CD4-positive, alpha-beta T cell treated with Interleukin-1 beta for 1 hour (primary cell): ENCODE results near the gene EHD4.

Experiments
- DNase-seq, 2 donors: peaks; one replicate each; pipeline ENCODE4 v3.0.0-alpha.2; 2020 to 2022

EHD4 gene

DNA sequence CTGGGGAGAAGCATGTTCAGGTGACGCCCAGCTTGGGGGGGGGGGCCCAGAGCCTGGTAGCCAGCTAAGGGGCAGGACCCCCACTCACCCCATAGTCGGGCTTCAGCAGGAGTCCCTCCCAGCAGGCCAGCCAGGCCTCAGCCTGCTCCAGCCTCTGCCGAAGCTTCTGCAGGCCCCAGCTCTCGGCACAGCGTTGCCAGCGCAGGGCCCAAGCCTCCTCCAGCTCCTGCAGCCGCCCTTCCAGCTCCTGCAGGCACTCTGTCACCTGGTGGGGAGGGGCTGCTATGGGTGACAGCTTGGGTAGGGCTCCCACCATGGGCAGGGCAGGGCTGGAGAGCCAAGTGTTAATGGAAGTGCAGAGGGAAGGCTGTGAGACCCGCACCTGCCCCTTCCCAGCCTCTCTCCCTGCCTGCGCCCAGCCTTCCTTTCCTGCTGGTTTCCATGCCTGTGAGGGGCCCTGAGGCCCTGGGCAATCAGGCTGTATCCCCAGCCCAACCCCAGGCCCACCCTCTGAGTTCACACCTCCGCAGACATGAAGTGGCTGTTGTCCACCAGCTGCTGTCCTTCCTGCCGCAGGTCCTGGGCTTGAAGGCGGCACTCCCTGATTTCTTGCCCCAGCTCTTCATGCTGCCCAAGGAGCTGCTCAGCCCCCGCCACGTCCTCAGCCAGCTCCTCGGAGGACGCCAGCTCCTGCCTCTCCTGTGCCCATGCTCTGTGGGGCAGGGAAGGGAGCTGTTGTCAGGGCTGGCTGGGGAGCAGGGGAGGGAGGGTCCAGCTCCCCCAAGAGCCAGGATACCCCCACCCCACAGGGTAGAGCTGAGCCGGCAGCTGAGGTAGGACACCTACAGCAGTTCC, 119.4 kb downstream of the EHD4 start:
- no peak for DNase-seq

DNA sequence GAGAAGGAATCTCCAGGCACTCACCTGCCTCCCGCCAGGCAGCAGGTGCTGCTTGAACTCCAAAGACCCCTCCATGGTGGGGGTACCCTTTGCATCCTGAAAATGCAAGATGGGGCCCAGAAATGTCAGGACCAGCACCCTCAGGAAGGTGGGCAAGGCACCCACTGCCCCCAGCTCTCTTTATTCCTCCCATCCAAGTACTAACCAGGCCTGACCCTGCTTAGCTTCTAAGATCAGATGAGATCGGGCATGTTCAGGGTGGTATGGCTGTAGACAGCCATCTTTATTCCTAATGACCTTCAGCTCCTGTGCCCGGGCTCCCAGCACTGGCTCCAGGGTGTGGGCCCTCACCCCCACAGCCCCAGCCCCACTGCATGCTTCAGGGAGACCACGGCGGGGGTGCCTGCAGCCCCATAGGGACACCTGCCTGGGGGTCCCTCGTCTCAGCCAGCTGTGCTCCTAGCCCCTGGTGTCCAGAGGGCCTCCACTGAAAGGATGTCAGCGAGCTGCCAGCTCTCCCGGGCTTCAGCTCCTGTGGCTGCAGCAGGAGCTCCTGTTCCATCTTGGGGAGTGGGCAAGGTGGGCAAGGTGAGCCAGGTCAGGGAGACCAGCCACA, 120.5 kb downstream of the EHD4 start:
- DNase-seq: no peak

DNA sequence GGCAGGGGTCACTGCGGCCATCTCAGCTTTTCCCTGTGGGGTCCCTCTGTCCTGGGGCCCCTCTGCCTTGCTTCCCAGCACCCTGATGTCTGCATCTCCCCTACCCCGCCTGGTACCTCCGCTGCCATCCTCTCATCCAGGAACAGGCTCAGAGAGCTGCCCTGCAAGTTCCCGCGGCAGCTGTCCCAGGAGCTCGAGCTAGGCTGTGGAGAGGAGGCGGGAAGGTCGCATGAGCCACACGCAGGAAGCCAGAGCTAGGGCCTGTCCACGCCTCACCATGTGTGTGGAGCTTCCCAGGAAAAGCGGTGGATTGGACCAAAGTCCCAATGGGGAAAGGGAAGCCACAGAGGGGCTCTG, 121.2 kb downstream of the EHD4 start:
- no peak for DNase-seq

DNA sequence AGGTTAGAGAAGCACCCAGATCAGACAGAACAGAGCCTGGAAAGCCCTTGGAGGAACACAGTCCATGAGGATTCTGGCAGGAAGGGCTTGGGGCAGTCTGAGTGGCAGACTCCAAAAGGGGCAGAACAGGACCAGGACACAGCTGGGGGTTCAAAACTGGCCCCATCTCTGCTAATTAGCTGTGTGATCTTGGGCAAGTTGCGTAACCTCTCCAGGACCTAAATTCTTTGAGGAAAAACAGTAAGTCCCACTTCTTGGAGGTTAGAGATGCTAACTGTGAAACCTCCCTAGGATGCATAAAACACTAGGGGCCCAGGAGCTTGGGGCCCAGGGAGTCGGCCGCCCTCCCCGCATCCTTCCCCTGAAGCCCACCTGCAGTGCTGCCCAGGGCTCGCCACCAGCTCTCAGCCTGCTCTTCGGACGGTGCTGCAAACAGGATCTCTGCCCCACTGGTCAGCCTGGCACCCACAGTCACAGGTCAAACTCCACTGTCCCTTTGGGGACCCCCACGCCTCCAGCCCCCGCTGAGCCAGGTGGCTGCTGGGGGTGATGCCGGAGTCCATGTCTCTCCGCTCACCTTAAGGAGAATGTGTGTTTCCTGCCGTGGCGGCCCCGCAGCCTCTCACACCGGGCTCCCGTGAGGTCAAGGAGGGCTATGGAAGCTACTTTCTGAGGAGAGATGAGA, 121.7 kb downstream of the EHD4 start:
- no peak for DNase-seq

DNA sequence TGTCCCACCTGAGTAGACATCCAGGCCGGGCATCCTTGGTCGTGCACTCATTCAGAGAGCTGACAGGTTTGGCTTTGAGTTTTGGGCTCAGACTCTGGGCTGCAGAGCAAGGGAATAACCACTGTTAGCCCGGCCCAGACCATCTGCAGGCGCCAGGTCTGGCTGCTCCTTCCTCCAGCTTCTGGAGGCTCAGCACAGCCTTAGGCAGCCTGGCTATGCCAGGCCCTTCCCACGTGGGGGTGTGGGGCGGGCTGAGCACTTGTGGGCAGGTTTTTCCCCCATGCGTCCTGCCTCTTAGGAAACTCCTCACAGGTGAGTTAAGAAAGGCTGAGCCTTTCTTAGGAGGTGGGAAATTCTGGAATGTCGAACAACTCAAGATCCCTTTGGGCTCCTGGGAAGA, 122.5 kb downstream of the EHD4 start:
- no peak for DNase-seq

DNA sequence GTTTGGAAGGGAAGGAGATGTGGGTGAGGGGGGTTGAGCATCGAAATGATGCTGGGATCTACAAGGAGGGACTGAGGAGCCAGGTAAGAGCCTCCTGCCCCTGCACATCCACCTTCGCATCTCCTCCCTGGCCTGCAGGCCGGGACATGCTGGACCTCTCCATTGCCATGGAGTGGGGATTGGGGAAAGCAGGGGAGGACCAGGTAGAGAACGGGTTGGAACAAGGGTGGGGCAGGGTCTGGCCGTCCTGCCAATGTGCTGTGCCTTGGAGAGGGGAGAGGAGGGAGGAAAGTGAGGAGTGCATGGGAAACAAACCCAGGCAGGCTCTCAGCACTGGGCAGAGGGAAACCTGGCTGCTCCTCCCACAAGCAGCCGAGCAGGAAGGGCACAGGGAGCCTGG, 123.2 kb downstream of the EHD4 start:
- no peak for DNase-seq

DNA sequence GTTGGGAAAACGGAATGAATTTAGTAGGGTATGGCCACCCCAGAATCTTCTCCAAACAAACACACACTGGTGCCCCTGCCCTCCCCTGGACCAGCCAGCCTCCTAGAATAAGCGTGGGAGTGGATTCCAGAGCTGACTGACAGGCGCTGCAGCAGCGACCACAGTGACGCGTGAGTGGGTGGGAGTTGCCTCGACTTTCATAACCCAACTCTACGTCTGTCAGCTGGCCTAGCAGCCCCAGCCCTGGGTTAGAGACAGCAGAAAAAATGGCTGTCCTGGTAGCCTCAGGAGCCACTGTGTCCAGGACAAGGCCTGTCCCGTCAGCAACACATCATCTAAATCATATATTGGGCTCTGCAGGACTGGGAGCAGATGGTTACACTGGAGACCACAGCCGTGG, 123.7 kb downstream of the EHD4 start:
- no peak for DNase-seq

DNA sequence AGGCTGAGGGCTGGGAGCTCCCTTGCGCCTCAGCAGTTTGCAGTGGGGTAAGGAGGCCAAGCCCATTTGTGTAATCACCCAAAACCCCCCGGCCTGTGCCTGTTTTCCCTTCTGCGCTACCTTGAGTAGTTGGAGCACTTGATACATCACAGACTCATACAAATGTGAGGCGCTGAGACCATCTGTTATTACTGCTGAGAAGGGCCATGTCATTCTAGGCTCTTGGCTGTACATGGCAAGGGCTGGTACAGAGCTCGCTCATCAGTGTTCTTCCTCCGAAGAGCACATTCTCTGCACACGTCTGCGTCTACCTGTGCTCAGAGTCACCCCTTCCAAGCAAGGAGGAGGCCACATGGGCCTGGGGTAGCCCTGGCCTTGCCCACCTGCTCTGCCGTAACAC, 124.4 kb downstream of the EHD4 start:
- no peak for DNase-seq

DNA sequence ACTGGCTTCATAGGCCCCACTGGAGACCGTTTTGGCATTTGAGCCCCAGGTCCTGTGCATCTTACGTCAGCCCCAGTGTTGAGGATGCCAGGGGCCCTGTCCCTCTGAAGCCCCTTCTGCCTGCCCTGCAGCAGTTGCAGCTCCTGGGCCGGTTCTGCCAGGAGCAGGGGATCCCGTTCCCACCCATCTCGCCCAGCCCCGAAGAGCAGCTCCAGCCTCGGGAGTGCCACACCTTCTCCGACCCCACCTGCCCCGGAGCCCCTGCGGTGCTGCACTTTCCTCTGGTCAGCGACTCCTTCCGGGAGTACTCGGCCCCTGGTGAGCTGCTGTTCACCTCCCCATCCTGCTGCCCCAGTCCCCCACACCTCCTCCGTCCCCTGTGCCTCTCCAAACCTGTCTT, 125.2 kb downstream of the EHD4 start:
- no peak for DNase-seq
